Measurements from ENCODE around the gene MALRD1. TPM values are rescaled to one million over a fixed set of nuclear protein-coding genes. Genes with fewer than 3 reads are reported as not detected.

Gene MALRD1
- total RNA-seq, 1 donor from 2014 or later, result 0.11 TPM

GRCh38 chr10:19014034-19014433 lies 34.6 kb upstream of the MALRD1 start:
- no peaks in the 10 kb centered on the region for H3F3A ChIP-seq (ENCODE audit: low read depth)
- H3K36me3 ChIP-seq, result no peaks in the 10 kb centered on the region
- H3K27ac ChIP-seq, result no peak overlapping the region
- H3K27me3 ChIP-seq, result no peaks in the 10 kb centered on the region
- H3K36me3 Mint-ChIP-seq, result no peaks in the 10 kb centered on the region
- no peaks in the 10 kb centered on the region for H3K4me1 ChIP-seq
- no peaks in the 10 kb centered on the region for H4K20me1 ChIP-seq (ENCODE audit: low read depth)
- peaks cover 7% of the 10 kb centered on the region for H3K9me3 ChIP-seq (ENCODE audit: low read depth)
- no peaks in the 10 kb centered on the region for H3K27me3 Mint-ChIP-seq (ENCODE audit: insufficient read depth, low read depth)
- peaks cover 16% of the 10 kb centered on the region for H3K9me3 Mint-ChIP-seq
- no peak overlapping the region for H3K9ac ChIP-seq
- no peaks in the 10 kb centered on the region for H3K4me1 Mint-ChIP-seq
- no peak overlapping the region for H3K27ac Mint-ChIP-seq
- no peaks in the 10 kb centered on the region for H3K79me2 ChIP-seq (ENCODE audit: low read depth)
- no peak for TF ChIP-seq EZH2phosphoT487 (IDR thresholded peaks at IDR 0.05)
- no peak for TF ChIP-seq EZH2 (IDR thresholded peaks at IDR 0.05)
- TF ChIP-seq CTCF (IDR thresholded peaks at IDR 0.05), result no peak
- no peak overlapping the region for H3K4me3 ChIP-seq
- no peak for DNase-seq (ENCODE audit: low spot score)
- no peak overlapping the region for H2AFZ ChIP-seq (replicated peaks)
- no peak overlapping the region for H3K4me3 Mint-ChIP-seq
- no peak overlapping the region for H3K4me2 ChIP-seq

- Mint-ChIP-seq H3K27me3 (ENCODE audit: insufficient read depth, low read depth) (no peaks in the 10 kb centered on the region), H3K4me1 (no peaks in the 10 kb centered on the region), H3K4me3 (no peak overlapping the region), H3K36me3 (no peaks in the 10 kb centered on the region), H3K9me3 (peaks cover 16% of the 10 kb centered on the region), H3K27ac (no peak overlapping the region)
- H3K4me3 ChIP-seq, result no peak overlapping the region
- H4K20me1 ChIP-seq (ENCODE audit: low read depth), result no peaks in the 10 kb centered on the region
- no peaks in the 10 kb centered on the region for H3K79me2 ChIP-seq (ENCODE audit: low read depth)
- no peaks in the 10 kb centered on the region for H3K27me3 ChIP-seq
- DNase-seq (ENCODE audit: low spot score), result no peak
- no peak overlapping the region for H3K27ac ChIP-seq
- no peak for TF ChIP-seq CTCF (IDR thresholded peaks at IDR 0.05)
- TF ChIP-seq EZH2 (IDR thresholded peaks at IDR 0.05), result no peak
- TF ChIP-seq EZH2phosphoT487 (IDR thresholded peaks at IDR 0.05), result no peak
- no peak overlapping the region for H3K4me2 ChIP-seq
- no peak overlapping the region for H3K9ac ChIP-seq
- H2AFZ ChIP-seq (replicated peaks), result no peak overlapping the region
- no peaks in the 10 kb centered on the region for H3K36me3 ChIP-seq
- H3F3A ChIP-seq (ENCODE audit: low read depth), result no peaks in the 10 kb centered on the region
- peaks cover 7% of the 10 kb centered on the region for H3K9me3 ChIP-seq (ENCODE audit: low read depth)
- no peaks in the 10 kb centered on the region for H3K4me1 ChIP-seq
These were observed 34.1 kb upstream of the MALRD1 start for GRCh38 chr10:19014498-19014897.

DNA sequence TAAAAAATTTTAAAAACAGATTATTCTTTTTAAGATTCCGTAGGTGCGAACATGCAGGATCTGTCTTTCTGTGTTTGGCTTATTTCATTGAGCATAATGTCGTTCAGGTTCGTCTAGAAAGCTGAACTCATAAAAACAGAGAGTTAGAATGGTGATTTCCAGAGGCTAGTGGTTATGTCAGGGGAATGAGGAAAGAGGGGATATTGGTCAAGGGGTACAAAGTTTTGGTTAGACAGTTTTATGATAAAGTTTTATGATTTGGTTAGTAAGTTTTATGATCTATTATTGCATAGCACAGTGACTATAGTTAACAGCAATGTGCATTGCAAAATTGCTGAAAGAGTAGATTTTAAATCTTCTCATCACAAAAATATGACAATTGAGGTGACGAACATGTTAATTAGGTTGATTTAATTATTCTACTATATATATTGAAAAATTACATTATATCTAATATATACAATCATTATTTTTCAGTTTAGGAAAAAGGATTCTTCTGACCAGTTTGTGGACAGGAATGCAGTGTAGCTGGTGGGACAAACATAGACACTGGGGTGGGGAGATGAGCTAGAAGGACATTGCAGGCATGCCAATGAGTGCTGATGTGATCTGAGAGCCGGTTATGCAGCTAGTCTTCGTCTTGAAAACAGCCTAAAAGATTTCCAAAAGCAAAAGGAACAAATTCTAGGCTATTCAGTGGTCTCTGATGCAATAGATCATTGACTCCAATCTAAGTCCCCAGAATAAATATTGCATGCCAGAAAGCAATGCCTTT lies 31.3 kb upstream of the MALRD1 start:
- no peak overlapping the region for H3K4me2 ChIP-seq
- H3K27me3 ChIP-seq, result no peaks in the 10 kb centered on the region
- Mint-ChIP-seq H3K4me1 (no peaks in the 10 kb centered on the region), H3K4me3 (no peak overlapping the region), H3K27ac (no peak overlapping the region), H3K36me3 (no peaks in the 10 kb centered on the region), H3K27me3 (ENCODE audit: insufficient read depth, low read depth) (no peaks in the 10 kb centered on the region), H3K9me3 (peaks cover 14% of the 10 kb centered on the region)
- no peak overlapping the region for H2AFZ ChIP-seq (replicated peaks)
- no peak overlapping the region for H3K4me3 ChIP-seq
- TF ChIP-seq EZH2 (IDR thresholded peaks at IDR 0.05) (no peak), EZH2phosphoT487 (IDR thresholded peaks at IDR 0.05) (no peak), CTCF (IDR thresholded peaks at IDR 0.05) (no peak)
- H3K9me3 ChIP-seq (ENCODE audit: low read depth), result peaks cover 7% of the 10 kb centered on the region
- H3K9ac ChIP-seq, result no peak overlapping the region
- H3F3A ChIP-seq (ENCODE audit: low read depth), result no peaks in the 10 kb centered on the region
- H3K27ac ChIP-seq, result no peak overlapping the region
- no peak for DNase-seq (ENCODE audit: low spot score)
- H4K20me1 ChIP-seq (ENCODE audit: low read depth), result no peaks in the 10 kb centered on the region
- no peaks in the 10 kb centered on the region for H3K4me1 ChIP-seq
- H3K36me3 ChIP-seq, result no peaks in the 10 kb centered on the region
- H3K79me2 ChIP-seq (ENCODE audit: low read depth), result no peaks in the 10 kb centered on the region

Data from neural progenitor cell (in vitro differentiated cells).